Upper lobe of right lung (tissue), 1 donor: ENCODE measurements around the gene UBTF. TPM values are rescaled to one million over a fixed set of nuclear protein-coding genes. Genes with fewer than 3 reads are reported as not detected.

Experiments
- ATAC-seq: fragments of 200-7000 bp; cut with Tn5 transposase; one replicate; pipeline ENCODE4 v1.9.1; 2020; ENCODE audit warnings: mild to moderate bottlenecking, moderate library complexity
- DNase-seq: peaks from one replicate; pipeline ENCODE4 v3.0.0-alpha.2; 2020
- H3K27ac ChIP-seq: fragments of 200-600 bp; one replicate; pipeline ENCODE4 v1.8.0; 2022
- H3K27me3 ChIP-seq: fragments of 200-600 bp; one replicate; pipeline ENCODE4 v1.8.0; 2022; ENCODE audit warnings: mild to moderate bottlenecking
- H3K36me3 ChIP-seq: fragments of 200-600 bp; one replicate; pipeline ENCODE4 v1.8.0; 2022
- H3K4me1 ChIP-seq: fragments of 200-600 bp; one replicate; pipeline ENCODE4 v1.8.0; 2022
- H3K4me3 ChIP-seq: fragments of 200-600 bp; one replicate; pipeline ENCODE4 v1.8.0; 2022; ENCODE audit warnings: mild to moderate bottlenecking
- H3K9me3 ChIP-seq: fragments of 200-600 bp; one replicate; pipeline ENCODE4 v1.8.0; 2022
- CTCF ChIP-seq: fragments of 200-600 bp; IDR thresholded peaks from one replicate; pipeline ENCODE4 v1.8.0; 2022; ENCODE audit warnings: antibody characterized with exemption
- intact Hi-C: fragments of 100-400 bp; cut with DNase I; formaldehyde crosslinking; loops from one replicate; pipeline ENCODE4 v1.11.0; 2022
- total RNA-seq: library from RNA; stranded (reverse); fragmentation: NEBNext Ultra II Directional; extraction: Animal tissue kit (Norgen Biotek cat#: 25700); gene quantifications from one replicate; pipeline ENCODE4 v1.2.1, GENCODE V29; 2021
- donor health status: DM: no; HTN: yes; CAD: no; lungs with severe emphysema.

Gene UBTF
- total RNA-seq, 1 donor from 2014 or later = 62.6 TPM

- TF ChIP-seq CTCF = no peak
- no peak overlapping the region for H3K27ac ChIP-seq
- H3K4me3 ChIP-seq = no peak overlapping the region
- ATAC-seq = no peak
- DNase-seq = no peak
- no peaks in the 10 kb centered on the region for H3K36me3 ChIP-seq
- peaks cover 8% of the 10 kb centered on the region for H3K4me1 ChIP-seq
- H3K9me3 ChIP-seq = no peaks in the 10 kb centered on the region
- H3K27me3 ChIP-seq = no peaks in the 10 kb centered on the region
- intact Hi-C loops = no loop called here
Observed at GRCh38 chr17:44174427-44174826, 45.0 kb downstream of the UBTF start.

- intact Hi-C loops = no loop called here
- no peaks in the 10 kb centered on the region for H3K9me3 ChIP-seq
- no peak for DNase-seq
- no peak overlapping the region for H3K27ac ChIP-seq
- no peaks in the 10 kb centered on the region for H3K27me3 ChIP-seq
- H3K4me1 ChIP-seq = peaks cover 8% of the 10 kb centered on the region
- no peak for TF ChIP-seq CTCF
- H3K36me3 ChIP-seq = no peaks in the 10 kb centered on the region
- H3K4me3 ChIP-seq = no peak overlapping the region
- ATAC-seq = no peak
Observed at GRCh38 chr17:44171931-44172455, 47.5 kb downstream of the UBTF start.

- Histone ChIP-seq H3K27me3 (no peaks in the 10 kb centered on the region), H3K4me1 (peaks cover 8% of the 10 kb centered on the region), H3K27ac (no peak within 1 kb of the TSS), H3K36me3 (no peaks in the 10 kb centered on the region), H3K9me3 (no peaks in the 10 kb centered on the region), H3K4me3 (no peak within 1 kb of the TSS)
- ATAC-seq (peak; percentile 6), DNase-seq (no peak)
- no peak for TF ChIP-seq CTCF
- intact Hi-C loops = no loop called here
Observed at GRCh38 chr17:44170499-44171201, 48.8 kb downstream of the UBTF start, which contains the start of gene ASB16. Gene ASB16 (plus strand): TSS chr17:44170704. CDS start chr17:44170790, 86 bp downstream.

GRCh38 chr17:44170135-44170498 lies 49.4 kb downstream of the UBTF start:
- Histone ChIP-seq H3K36me3 (no peaks in the 10 kb centered on the region), H3K27ac (no peak overlapping the region), H3K27me3 (no peaks in the 10 kb centered on the region), H3K4me3 (no peak overlapping the region), H3K4me1 (peaks cover 8% of the 10 kb centered on the region), H3K9me3 (no peaks in the 10 kb centered on the region)
- ATAC-seq = no peak
- intact Hi-C loops = no loop called here
- TF ChIP-seq CTCF = no peak
- DNase-seq = no peak

GRCh38 chr17:44167181-44167861 lies 52.2 kb downstream of the UBTF start:
- no peak for ATAC-seq

More at GRCh38 chr17:44167181-44167861, 52.2 kb downstream of the UBTF start:
- H3K27ac ChIP-seq = no peak overlapping the region
- intact Hi-C loops = no loop called here
- TF ChIP-seq CTCF = no peak
- no peak for DNase-seq
- no peaks in the 10 kb centered on the region for H3K36me3 ChIP-seq
- no peak overlapping the region for H3K4me3 ChIP-seq
- no peaks in the 10 kb centered on the region for H3K27me3 ChIP-seq
- no peaks in the 10 kb centered on the region for H3K9me3 ChIP-seq
- H3K4me1 ChIP-seq = peaks cover 8% of the 10 kb centered on the region
